Fibroblast of lung (primary cell): Measurements from ENCODE around the gene WDFY3. TPM values are rescaled to one million over a fixed set of nuclear protein-coding genes. Genes with fewer than 3 reads are reported as not detected.
"Not testable (repeated sequence)": the region's sequence is repeated elsewhere in the genome, so short reads cannot be mapped to it uniquely, and the experiment has no call there.

ENCODE experiments used
- DNase-seq, 2 donors: peaks; one replicate each; pipeline versions ENCODE4 v3.0.0 to v3.0.0-alpha.2; 2010; ENCODE audit warnings: low read depth in 2 of 2
- H2AFZ ChIP-seq: 2 replicates; pipeline ENCODE4 v1.5.1; 2012; ENCODE audit warnings: low read length, control low read depth, inconsistent platforms
- H3K27ac ChIP-seq: 2 replicates; pipeline ENCODE4 v1.5.1; 2011; ENCODE audit warnings: low read length, control low read depth; ENCODE audit not compliant: insufficient read depth
- H3K27me3 ChIP-seq: 2 replicates; pipeline ENCODE4 v1.5.1; 2011; ENCODE audit warnings: mild to moderate bottlenecking, low read length; ENCODE audit not compliant: control insufficient read depth, insufficient read depth
- H3K36me3 ChIP-seq: 2 replicates; pipeline ENCODE4 v1.5.1; 2011; ENCODE audit warnings: low read length; ENCODE audit not compliant: control insufficient read depth, insufficient read depth
- H3K4me1 ChIP-seq: 2 replicates; pipeline ENCODE4 v1.5.1; 2011; ENCODE audit warnings: low read length; ENCODE audit not compliant: control insufficient read depth, insufficient read depth; ENCODE audit errors: extremely low read depth
- H3K4me2 ChIP-seq: 2 replicates; pipeline ENCODE4 v1.5.1; 2011; ENCODE audit warnings: low read length, control low read depth; ENCODE audit not compliant: insufficient read depth; ENCODE audit errors: extremely low read depth
- H3K4me3 ChIP-seq, 4 experiments: fragments of 200-600 bp in 1 of 4; sonication (generic) in 1 of 4; replicated peaks in 1 of 4; 2 replicates each; pipeline ENCODE4 v1.5.1; 2011 to 2016; ENCODE audit warnings: low read length in 4 of 4, low read depth in 3 of 4, mild to moderate bottlenecking in 3 of 4, control low read depth in 2 of 4, inconsistent platforms in 1 of 4, mixed read lengths in 1 of 4; ENCODE audit not compliant: insufficient read depth in 1 of 4; ENCODE audit errors: control extremely low read depth in 1 of 4
- H3K79me2 ChIP-seq: 2 replicates; pipeline ENCODE4 v1.5.1; 2012; ENCODE audit warnings: mild to moderate bottlenecking, low read length, inconsistent platforms; ENCODE audit not compliant: control insufficient read depth, insufficient read depth
- H3K9ac ChIP-seq: 2 replicates; pipeline ENCODE4 v1.5.1; 2011; ENCODE audit warnings: mild to moderate bottlenecking, low read length, control low read depth; ENCODE audit not compliant: insufficient read depth
- H3K9me3 ChIP-seq: 2 replicates; pipeline ENCODE4 v1.5.1; 2012; ENCODE audit warnings: low read depth, low read length; ENCODE audit not compliant: control insufficient read depth, insufficient read depth
- H4K20me1 ChIP-seq: 2 replicates; pipeline ENCODE4 v1.5.1; 2011; ENCODE audit warnings: low read length; ENCODE audit not compliant: control insufficient read depth, insufficient read depth; ENCODE audit errors: extremely low read depth
- EZH2 ChIP-seq: IDR thresholded peaks from 2 replicates; pipeline ENCODE4 v1.5.1; 2012; ENCODE audit warnings: low read length, control low read depth, mild to moderate bottlenecking; ENCODE audit errors: missing control alignments
- polyA plus RNA-seq, 2 donors: library from polyadenylated mRNA; depleted of rRNA in 1 of 2; stranded (reverse) in 1 of 2; unstranded in 1 of 2; fragments of >200 nt; gene quantifications; 2 replicates each; pipeline ENCODE4 v1.2.1, GENCODE V29; 2011 to 2012; ENCODE audit warnings: missing spikeins in 1 of 2
- total RNA-seq: library from RNA; depleted of rRNA; stranded (reverse); fragments of >200 nt; gene quantifications from 2 replicates; pipeline ENCODE4 v1.2.1, GENCODE V29; 2014
- TF ChIP-seq, protein P1 (sequence below), 2 donors: IDR thresholded peaks in 1 of 2; conservative IDR thresholded peaks in 1 of 2; 1 replicate in 1 of 2; 2 replicates in 1 of 2; pipeline ENCODE4 v1.5.1; 2011 to 2012; ENCODE audit warnings: low read length in 2 of 2, control low read depth in 1 of 2, inconsistent platforms in 1 of 2, low read depth in 1 of 2, mild to moderate bottlenecking in 1 of 2

The WDFY3 gene
- total and polyA plus RNA-seq, 2 donors (not counting 1 experiment from before 2014, with no cell fraction given), result 26.8 to 88.8 TPM

DNA sequence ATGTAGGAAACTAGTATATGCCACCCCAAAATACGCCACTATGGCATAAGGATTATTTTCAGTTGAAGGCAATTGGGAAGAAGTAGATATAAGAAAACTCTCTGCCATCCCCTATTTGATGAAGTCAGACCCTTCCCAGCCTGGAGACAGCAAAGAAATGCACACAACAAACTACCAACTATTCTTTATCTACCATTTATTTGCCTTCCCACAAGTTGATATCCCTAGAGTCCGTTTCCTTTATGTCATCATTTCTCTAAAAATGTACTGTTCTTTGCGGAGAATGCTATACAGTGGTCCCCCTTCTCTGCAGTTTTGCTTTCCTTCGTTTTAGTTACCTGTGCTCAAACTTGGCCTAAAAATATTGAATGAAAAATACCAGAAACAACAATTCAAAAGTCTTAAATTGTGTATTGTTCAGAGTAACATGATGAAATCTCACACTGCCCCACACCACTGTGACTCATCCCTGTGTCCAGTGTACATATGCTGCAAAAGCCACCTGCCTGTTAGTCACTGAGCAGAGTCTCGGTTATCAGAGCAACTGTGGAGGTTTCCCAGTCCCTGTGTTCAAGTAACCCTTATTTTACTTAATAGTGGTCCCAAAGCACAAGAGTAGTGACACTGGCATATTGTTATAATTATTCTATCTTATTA is 152.3 kb downstream of the WDFY3 start:
- peaks cover 3% of the 10 kb centered on the region for H3K36me3 ChIP-seq
- H3K4me2 ChIP-seq, result no peak overlapping the region
- no peak overlapping the region for H3K4me3 ChIP-seq
- no peak overlapping the region for H2AFZ ChIP-seq
- DNase-seq, result peak; percentile 91
- H3K27ac ChIP-seq, result peak overlapping the region; percentile 45
- no peaks in the 10 kb centered on the region for H3K27me3 ChIP-seq
- H3K9ac ChIP-seq, result no peak overlapping the region
- H3K4me1 ChIP-seq, result peaks cover 6% of the 10 kb centered on the region
- H3K79me2 ChIP-seq, result no peaks in the 10 kb centered on the region
- no peaks in the 10 kb centered on the region for H4K20me1 ChIP-seq
- TF ChIP-seq, protein P1, sequence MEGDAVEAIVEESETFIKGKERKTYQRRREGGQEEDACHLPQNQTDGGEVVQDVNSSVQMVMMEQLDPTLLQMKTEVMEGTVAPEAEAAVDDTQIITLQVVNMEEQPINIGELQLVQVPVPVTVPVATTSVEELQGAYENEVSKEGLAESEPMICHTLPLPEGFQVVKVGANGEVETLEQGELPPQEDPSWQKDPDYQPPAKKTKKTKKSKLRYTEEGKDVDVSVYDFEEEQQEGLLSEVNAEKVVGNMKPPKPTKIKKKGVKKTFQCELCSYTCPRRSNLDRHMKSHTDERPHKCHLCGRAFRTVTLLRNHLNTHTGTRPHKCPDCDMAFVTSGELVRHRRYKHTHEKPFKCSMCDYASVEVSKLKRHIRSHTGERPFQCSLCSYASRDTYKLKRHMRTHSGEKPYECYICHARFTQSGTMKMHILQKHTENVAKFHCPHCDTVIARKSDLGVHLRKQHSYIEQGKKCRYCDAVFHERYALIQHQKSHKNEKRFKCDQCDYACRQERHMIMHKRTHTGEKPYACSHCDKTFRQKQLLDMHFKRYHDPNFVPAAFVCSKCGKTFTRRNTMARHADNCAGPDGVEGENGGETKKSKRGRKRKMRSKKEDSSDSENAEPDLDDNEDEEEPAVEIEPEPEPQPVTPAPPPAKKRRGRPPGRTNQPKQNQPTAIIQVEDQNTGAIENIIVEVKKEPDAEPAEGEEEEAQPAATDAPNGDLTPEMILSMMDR (conservative IDR thresholded peaks at IDR 0.05 in 1 of 2, IDR thresholded peaks at IDR 0.05 in 1 of 2; ENCODE audit: low read depth in 1 of 2, low read length in 2 of 2), result no peak
- no peak for TF ChIP-seq EZH2
- no peaks in the 10 kb centered on the region for H3K9me3 ChIP-seq

DNA sequence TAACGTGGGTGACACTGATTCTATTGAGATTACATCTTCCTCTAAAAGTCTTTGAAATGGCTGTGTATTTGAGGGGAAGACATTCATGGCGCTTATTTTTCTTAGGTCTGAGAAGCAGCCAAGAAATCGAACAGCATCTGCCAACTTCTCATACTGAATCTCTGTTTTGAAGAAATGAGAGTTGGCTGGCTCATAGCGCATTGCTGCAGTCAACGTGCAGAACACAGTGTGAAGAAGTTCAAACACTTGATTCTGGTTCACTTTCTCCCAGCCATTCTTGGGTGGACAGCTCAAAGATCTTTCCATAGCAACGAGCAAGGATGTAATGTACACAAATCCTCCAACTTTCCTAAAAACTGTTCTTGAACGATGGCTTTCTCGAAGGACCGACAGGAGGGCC is 156.5 kb downstream of the WDFY3 start:
- Histone ChIP-seq H3K9me3 (no peaks in the 10 kb centered on the region), H3K4me3 (no peak overlapping the region), H3K4me2 (peak overlapping the region; percentile 18), H4K20me1 (no peaks in the 10 kb centered on the region), H3K27me3 (no peaks in the 10 kb centered on the region), H3K27ac (no peak overlapping the region), H3K4me1 (peaks cover 6% of the 10 kb centered on the region), H3K36me3 (peaks cover 3% of the 10 kb centered on the region), H2AFZ (no peak overlapping the region), H3K79me2 (no peaks in the 10 kb centered on the region), H3K9ac (no peak overlapping the region)
- DNase-seq, result peak in 1 of 2 donors; percentile 42
- TF ChIP-seq EZH2, result no peak
- TF ChIP-seq, protein P1 (conservative IDR thresholded peaks at IDR 0.05 in 1 of 2, IDR thresholded peaks at IDR 0.05 in 1 of 2; ENCODE audit: low read depth in 1 of 2, low read length in 2 of 2), result no peak

DNA sequence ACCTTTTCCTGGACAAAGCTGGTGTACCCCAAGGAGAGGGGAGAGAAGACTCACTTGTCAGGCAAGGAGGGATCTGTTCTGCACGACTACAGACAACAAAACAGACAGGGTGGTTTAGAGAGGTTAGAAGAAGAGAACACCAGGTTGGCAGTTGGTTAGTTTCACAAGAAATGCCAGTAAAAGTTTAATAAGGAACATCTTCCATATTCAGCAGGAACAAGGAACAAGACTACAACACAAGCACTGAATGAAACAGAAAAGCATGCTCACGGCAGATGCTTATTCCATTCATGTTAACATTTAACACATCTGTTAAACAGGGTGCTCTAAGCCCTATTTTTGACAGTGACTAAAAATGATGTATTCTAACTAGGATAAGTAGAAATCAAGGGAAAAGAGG is 158.2 kb downstream of the WDFY3 start:
- H2AFZ ChIP-seq, result no peak overlapping the region
- TF ChIP-seq EZH2, result no peak
- TF ChIP-seq, protein P1 (conservative IDR thresholded peaks at IDR 0.05 in 1 of 2, IDR thresholded peaks at IDR 0.05 in 1 of 2; ENCODE audit: low read depth in 1 of 2, low read length in 2 of 2), result no peak
- H3K4me2 ChIP-seq, result no peak overlapping the region
- peaks cover 3% of the 10 kb centered on the region for H3K36me3 ChIP-seq
- no peak for DNase-seq
- no peak overlapping the region for H3K4me3 ChIP-seq
- no peaks in the 10 kb centered on the region for H3K4me1 ChIP-seq
- no peaks in the 10 kb centered on the region for H3K79me2 ChIP-seq
- no peaks in the 10 kb centered on the region for H3K9me3 ChIP-seq
- H3K9ac ChIP-seq, result no peak overlapping the region
- H3K27ac ChIP-seq, result no peak overlapping the region
- H3K27me3 ChIP-seq, result no peaks in the 10 kb centered on the region
- H4K20me1 ChIP-seq, result no peaks in the 10 kb centered on the region

DNA sequence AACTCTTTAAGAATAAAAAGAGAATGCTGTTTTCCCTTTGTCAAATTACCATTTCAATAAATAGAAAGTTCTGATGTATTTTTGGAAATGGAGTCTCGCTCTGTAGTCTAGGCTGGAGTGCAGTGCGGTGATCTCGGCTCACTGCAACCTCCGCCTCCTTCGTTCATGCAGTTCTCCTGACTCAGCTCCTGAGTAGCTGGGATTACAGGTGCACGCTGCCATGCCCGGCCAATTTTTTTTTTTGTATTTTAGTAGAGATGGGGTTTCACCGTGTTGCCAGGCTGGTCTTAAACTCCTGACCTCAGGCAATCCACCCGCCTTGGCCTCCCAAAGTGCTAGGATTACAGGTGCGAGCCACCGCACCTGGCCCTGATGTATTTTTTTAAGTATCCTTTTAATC is 159.9 kb downstream of the WDFY3 start:
- not testable (repeated sequence) for H3K79me2 ChIP-seq, H4K20me1 ChIP-seq, H3K4me2 ChIP-seq, H3K9me3 ChIP-seq, H3K4me3 ChIP-seq, H3K36me3 ChIP-seq, H3K4me1 ChIP-seq, H2AFZ ChIP-seq, H3K9ac ChIP-seq, H3K27me3 ChIP-seq, H3K27ac ChIP-seq, DNase-seq
